Measurements from ENCODE around the gene RAB1B. TPM values are rescaled to one million over a fixed set of nuclear protein-coding genes. Genes with fewer than 3 reads are reported as not detected.

The RAB1B gene
- total RNA-seq, 1 experiment from 2014 or later = 148 TPM

DNA sequence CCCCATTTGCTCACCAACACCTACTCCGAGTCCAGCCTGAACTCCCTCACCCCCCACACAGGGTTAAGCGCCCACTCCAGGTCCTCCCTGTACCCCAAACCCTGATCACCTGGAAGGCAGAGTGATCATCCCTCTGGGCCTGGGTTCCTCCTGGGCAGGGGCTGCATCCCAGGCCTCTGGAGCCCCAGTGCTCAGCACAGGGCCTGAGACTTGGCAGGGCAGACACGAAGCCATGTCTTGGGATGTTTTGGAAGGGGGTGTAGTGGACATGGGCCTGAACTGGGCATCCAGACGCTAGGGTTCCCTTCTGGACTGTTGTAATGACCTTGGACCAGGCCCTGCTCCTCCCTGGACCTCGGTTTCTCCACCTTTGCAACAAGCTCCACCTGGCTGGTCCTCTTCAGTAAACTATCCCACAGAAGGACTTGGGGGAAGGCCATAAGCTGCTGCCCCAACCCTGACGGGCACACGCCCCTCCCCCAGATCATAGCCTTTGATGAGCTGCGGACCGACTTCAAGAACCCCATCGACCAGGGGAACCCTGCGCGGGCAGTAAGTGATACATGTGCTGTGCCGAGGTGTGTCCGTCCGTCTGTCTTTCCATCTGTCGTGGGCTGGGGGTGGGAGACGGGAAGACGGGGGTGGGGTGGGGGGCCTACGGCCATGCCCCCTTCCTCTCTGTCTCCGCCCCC lies 13.5 kb downstream of the RAB1B start (continued):
- TF ChIP-seq, protein P1, sequence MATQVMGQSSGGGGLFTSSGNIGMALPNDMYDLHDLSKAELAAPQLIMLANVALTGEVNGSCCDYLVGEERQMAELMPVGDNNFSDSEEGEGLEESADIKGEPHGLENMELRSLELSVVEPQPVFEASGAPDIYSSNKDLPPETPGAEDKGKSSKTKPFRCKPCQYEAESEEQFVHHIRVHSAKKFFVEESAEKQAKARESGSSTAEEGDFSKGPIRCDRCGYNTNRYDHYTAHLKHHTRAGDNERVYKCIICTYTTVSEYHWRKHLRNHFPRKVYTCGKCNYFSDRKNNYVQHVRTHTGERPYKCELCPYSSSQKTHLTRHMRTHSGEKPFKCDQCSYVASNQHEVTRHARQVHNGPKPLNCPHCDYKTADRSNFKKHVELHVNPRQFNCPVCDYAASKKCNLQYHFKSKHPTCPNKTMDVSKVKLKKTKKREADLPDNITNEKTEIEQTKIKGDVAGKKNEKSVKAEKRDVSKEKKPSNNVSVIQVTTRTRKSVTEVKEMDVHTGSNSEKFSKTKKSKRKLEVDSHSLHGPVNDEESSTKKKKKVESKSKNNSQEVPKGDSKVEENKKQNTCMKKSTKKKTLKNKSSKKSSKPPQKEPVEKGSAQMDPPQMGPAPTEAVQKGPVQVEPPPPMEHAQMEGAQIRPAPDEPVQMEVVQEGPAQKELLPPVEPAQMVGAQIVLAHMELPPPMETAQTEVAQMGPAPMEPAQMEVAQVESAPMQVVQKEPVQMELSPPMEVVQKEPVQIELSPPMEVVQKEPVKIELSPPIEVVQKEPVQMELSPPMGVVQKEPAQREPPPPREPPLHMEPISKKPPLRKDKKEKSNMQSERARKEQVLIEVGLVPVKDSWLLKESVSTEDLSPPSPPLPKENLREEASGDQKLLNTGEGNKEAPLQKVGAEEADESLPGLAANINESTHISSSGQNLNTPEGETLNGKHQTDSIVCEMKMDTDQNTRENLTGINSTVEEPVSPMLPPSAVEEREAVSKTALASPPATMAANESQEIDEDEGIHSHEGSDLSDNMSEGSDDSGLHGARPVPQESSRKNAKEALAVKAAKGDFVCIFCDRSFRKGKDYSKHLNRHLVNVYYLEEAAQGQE (IDR thresholded peaks at IDR 0.05; ENCODE audit: low read depth) = no peak
- TF ChIP-seq ZFX (IDR thresholded peaks at IDR 0.05) = no peak
- no peak for TF ChIP-seq ELF1 (IDR thresholded peaks at IDR 0.05; ENCODE audit: borderline replicate concordance, low read depth)
- TF ChIP-seq, protein P2, sequence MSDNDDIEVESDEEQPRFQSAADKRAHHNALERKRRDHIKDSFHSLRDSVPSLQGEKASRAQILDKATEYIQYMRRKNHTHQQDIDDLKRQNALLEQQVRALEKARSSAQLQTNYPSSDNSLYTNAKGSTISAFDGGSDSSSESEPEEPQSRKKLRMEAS (IDR thresholded peaks at IDR 0.05) = no peak

DNA sequence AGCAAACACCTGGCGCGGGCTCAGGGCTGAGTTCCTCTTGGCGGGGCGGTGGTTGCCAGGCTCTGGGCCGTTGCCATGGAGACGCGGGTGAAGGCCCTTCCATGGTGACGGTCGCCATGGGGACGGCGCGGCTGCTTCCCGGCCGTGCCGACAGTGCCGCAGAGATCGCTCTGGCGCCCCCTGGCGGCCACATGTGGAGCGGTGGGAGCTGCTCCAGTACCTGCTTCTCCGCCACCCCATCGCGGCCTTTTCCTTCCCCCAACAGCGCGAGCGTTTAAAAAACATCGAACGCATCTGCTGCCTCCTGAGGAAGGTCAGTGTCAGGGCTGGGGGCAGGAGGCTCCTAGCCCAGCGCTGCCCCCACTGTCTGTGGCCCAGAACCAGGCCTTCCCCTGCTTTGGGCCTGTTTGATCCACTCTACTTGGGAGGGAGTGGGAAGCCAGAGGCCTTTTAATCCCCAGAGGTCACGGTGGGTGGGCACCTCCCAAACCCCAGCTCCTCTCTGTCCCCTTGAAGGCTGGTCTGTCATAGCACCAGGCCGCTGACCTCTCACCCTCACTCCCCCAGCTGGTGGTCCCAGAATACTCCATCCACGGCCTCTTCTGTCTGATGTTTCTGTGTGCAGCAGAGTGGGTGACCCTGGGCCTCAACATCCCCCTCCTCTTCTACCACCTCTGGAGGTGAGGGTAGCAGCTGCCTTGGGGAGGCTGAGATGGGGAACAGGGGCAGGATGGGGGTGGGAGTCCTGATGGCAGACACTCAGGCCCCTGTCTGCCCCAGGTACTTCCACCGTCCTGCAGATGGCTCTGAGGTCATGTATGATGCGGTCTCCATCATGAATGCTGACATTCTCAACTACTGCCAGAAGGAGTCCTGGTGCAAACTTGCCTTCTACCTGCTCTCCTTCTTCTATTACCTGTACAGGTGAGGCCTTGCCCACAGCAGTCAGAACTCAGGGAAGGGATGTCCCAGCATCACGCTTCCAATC lies 14.3 kb downstream of the RAB1B start:
- Histone ChIP-seq H3K27me3 (ENCODE audit: insufficient read depth, low read length) (no peaks in the 10 kb centered on the region), H3K79me2 (ENCODE audit: insufficient read depth, low read length) (peaks cover 9% of the 10 kb centered on the region; the same call in 1 of the 2 replicates), H3K36me3 (ENCODE audit: control insufficient read depth in 1 of 2, insufficient read depth in 2 of 2, low read length in 2 of 2) (no peaks in the 10 kb centered on the region), H3K9me2 (ENCODE audit: insufficient read depth) (no peaks in the 10 kb centered on the region), H2AFZ (ENCODE audit: low read depth, low read length, poor library complexity, severe bottlenecking) (no peak overlapping the region), H3K27ac (ENCODE audit: low read depth, low read length) (peak overlapping the region; percentile 31; the same call in 1 of the 2 replicates), H3K9me3 (ENCODE audit: control insufficient read depth in 1 of 2, insufficient read depth in 1 of 2, low read depth in 1 of 2, low read length in 2 of 2) (no peaks in the 10 kb centered on the region), H4K20me1 (ENCODE audit: insufficient read depth) (no peaks in the 10 kb centered on the region), H3K9ac (ENCODE audit: low read length) (peak overlapping the region; percentile 38; the same call in 1 of the 2 replicates), H3K4me1 (ENCODE audit: control insufficient read depth in 1 of 2, insufficient read depth in 2 of 2, low read length in 2 of 2) (peaks cover 3 to 29% of the 10 kb centered on the region in 2 experiments; a peak in 3 of 4 replicates), H3K4me2 (ENCODE audit: low read length) (peak overlapping the region; percentile 30), H3K4me3 (replicated peaks in 1 of 2; ENCODE audit: low read depth in 1 of 2, low read length in 2 of 2) (no peak overlapping the region)
- intact Hi-C loops (cut with micrococcal nuclease) = no loop called here
- DNase-seq (ENCODE audit: low read depth, low spot score) (peak; percentile 91), ATAC-seq (peak; percentile 89)
- ChIA-PET RAD21 (ENCODE audit: low non-redundant PET in 1 of 2, low total read pairs in 2 of 2, uncharacterized antibody in 2 of 2, unreplicated experiment in 2 of 2) (no interaction called here), POLR2A (no interaction called here), CTCF (interaction anchor here (0.6 to 3.0 kb wide), 10 partner anchors 8 to 104 kb away, joined by 3 to 17 read pairs (median 4); partner anchors contain the start of genes RAB1B and TMEM151A)
- BruUV-seq (replicated peaks) = no TSS peak
- TF ChIP-seq ELF1 (IDR thresholded peaks at IDR 0.05; ENCODE audit: borderline replicate concordance, low read depth) = no peak
- TF ChIP-seq CTCF (IDR thresholded peaks at IDR 0.05 in 2 of 3, conservative IDR thresholded peaks at IDR 0.05 in 1 of 3; ENCODE audit: borderline replicate concordance in 1 of 3, insufficient read depth in 1 of 3, low read depth in 2 of 3, low read length in 2 of 3) = peak in 2 of 3 experiments; percentile 88 to 96; a peak in 4 of 6 replicates
- peak; percentile 23; the same call in 1 of the 2 replicates for TF ChIP-seq ZFX (IDR thresholded peaks at IDR 0.05)
- TF ChIP-seq POLR2AphosphoS5 (IDR thresholded peaks at IDR 0.05; ENCODE audit: low read depth, low read length) = peak; percentile 55
- TF ChIP-seq ZNF274 (IDR thresholded peaks at IDR 0.05; ENCODE audit: low read depth, low read length) = no peak
- TF ChIP-seq, protein P3, sequence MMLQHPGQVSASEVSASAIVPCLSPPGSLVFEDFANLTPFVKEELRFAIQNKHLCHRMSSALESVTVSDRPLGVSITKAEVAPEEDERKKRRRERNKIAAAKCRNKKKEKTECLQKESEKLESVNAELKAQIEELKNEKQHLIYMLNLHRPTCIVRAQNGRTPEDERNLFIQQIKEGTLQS (IDR thresholded peaks at IDR 0.05) = no peak
